SKM-1 treated with dmso at 0.1 percent for 144 hours (cell line): Measurements from ENCODE around the gene SYTL2.
"Not testable (repeated sequence)": the region's sequence is repeated elsewhere in the genome, so short reads cannot be mapped to it uniquely, and the experiment has no call there.

Source experiments
- DNase-seq: peaks from one replicate; lab custom pipeline; 2025; ENCODE audit not compliant: unreplicated experiment; lab: John Stamatoyannopoulos, UW

The SYTL2 gene

DNA sequence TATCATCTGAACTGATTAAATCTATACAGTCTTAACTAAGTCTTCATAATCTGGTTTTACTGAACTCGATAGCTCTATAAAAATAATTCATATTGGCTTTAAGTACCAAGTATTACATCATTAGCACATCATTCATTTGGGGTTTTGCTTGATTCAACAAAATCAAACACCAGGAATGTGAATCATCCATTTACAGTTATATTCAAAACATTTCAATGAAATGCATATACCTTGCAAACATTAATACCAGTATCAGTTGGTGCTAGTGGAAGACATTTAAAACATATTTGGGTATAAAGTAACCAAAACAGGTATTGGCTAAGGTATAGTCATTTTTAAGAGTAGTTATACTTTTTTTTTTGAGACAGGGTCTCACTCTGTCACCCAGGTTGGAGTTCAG, 112.7 kb downstream of the SYTL2 start:
- DNase-seq: no peak

GRCh38 chr11:85697747-85698146, 113.2 kb downstream of the SYTL2 start:
- no peak for DNase-seq

- no peak for DNase-seq
These were observed 115.4 kb downstream of the SYTL2 start for GRCh38 chr11:85695546-85695945.

DNA sequence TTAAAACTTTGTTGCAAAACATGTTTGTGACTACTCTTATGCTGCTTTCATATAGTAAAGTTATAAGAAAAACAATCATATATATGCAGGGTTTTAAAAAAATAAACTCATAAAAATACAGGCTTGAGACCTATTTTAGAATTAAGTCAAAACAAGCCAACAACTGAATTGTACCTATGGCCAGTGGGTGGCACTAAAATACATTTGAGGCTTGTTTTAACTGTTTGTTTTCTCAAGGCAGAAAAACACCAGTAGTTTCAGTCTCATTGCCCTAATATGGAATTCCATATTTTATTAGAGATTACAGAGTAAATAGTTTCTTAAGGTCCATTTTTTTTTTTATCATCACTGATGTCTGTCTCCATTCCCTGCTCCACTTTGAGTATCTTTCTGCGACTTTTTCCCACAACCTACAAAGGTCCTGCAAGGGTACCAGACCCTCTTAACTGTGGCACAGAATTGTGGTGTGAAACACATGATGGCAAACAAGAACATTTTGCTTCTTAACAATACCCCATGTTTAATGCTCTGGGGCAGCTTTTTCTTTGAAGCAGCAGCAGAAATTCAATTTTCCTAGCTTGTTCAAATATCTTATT, 116.5 kb downstream of the SYTL2 start:
- DNase-seq: peak; percentile 13

DNA sequence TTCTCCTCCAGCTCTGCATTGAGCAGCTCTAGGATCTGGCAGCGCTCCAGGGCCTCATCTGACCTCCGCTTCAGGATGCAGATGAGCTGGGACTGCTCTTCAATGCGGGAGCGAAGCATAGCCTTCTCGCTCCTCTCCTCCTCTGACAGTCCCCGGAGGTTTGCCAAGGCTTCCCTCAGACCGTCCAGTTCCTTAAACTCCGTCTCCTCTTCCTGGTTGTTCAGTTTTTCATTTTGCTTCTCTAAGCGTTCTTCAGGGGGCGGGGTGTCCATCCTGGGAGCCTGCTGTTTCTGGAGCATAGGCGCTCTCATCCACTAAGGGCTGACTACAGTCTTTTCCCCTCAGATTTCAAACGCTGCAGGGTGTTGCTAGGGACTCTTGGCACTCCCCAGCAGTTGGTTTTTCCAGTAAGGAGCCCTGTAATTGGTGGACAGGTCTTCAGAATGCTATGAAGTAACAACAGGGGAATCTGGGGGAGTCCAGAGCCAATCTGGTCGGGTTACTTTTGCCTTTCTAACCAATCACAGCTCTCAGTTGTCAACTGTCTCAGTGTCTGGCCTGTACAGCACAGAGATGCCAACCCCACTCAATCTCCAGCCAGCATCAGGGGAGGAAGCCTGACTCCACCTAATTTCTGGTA, 125.0 kb downstream of the SYTL2 start, which contains the start of gene CCDC89:
Gene CCDC89, minus strand, starts transcription at position 376 of the 640 bp plus-strand sequence. Its CDS starts 65 bp downstream, at position 311.
- DNase-seq: no peak

GRCh38 chr11:85685125-85685819, 125.7 kb downstream of the SYTL2 start:
- DNase-seq: no peak

DNA sequence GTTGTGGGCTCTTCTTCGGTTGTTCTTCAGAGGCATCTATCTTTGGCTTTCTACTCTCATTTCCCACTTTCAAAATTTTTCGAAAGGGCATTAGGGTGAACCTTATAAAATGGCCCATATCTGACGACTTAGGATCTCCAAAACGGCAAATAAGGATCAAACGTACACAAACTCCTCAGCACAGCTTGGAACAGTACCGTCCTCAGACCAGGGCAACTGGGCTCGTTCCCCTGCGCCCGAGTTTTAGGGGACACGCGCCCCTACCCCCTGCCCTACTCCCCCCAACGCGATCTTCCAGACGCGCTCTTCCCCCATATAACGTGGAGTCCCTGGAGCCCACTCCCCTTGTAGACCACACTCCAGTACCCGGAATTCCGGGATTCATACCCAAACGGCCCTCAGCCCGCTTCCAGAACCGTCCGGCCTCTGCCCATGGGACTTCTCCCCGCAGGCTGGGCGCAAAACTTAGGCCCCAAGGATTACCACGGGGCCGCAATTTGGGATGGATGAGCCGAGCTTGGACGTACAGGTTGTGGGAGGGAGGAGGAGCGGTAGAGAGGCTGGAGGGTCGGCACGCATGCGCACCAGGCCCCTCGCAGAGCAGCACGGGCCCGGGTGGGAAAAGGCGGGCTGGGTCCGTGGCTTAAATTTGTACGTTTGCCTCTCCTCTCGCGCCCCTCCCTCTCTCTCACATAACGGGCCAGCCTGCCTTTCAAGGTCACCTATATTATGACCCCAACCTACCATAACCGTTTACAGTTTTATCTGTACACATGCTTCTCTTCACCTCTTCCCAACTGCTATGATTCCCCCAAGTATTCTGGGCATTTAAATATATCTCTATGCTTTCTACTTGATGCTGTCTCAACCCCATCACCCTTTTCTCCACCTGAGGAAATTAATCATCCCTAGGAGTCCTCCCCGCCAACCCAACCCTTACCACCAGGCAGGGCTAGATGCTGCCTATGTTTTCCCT, 128.3 kb downstream of the SYTL2 start:
- no peak for DNase-seq

- DNase-seq: no peak
These were observed 130.0 kb downstream of the SYTL2 start for GRCh38 chr11:85680897-85681296.

- DNase-seq: no peak
These were observed 131.4 kb downstream of the SYTL2 start for GRCh38 chr11:85679576-85679975.

- no peak for DNase-seq
These were observed 137.5 kb downstream of the SYTL2 start for GRCh38 chr11:85673393-85673792.

DNA sequence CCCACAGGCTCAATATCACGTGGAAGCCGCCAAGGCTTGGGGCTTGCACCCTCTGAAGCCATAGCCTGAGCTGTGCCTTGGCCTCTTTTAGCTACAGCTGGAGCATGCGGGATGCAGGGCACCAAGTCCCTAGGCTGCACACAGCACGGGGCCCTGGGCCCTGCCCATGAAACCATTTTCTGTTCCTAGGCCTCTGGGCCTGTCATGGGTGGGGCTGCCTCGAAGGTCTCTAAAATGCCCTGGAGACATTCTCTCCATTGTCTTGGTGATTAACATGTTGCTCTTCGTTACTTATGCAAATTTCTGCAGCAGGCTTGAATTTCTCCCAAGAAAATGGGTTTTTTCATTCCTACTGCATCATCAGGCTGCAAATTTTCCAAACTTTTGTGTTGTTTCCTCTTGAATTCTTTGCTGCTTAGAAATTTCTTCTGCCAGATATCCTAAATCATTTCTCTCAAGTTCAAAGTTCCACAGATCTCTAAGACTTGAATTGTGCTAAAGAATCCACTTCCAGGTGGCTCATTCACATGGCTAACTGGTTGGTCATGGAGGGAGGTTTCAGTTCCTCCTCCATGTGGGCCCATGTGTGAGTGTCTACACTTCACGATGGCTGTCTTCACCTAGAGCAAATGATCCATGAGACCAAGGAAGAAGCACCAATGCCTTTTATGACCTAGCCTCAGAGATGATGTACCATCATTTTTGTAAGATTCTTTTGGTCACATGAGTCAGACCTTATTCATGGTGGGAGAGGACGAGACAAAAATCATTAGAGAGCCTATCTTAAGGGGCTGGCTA, 138.6 kb downstream of the SYTL2 start:
- DNase-seq: no peak

- not testable (repeated sequence) for DNase-seq
These were observed 139.8 kb downstream of the SYTL2 start for GRCh38 chr11:85670949-85671663.

- DNase-seq: no peak
These were observed 142.8 kb downstream of the SYTL2 start for GRCh38 chr11:85668157-85668556.

DNA sequence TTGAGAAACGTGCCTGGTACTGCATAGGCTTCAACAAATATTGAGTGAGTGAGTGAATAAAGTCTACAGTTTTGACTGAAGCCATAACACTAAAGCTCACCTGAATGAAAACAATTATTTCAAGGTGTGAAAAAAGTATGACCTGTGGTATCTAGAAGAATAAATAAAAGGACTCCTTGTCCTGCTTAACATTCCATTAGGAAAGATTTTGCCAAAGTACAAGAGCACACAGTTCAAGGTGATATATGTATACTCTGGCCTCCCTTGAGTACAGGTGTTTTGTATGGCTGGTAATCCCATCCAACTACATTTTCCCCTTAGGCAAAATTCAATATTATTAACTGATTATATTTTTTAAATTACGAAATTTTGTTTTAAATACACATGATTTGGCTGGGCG, 144.3 kb downstream of the SYTL2 start:
- DNase-seq: no peak

GRCh38 chr11:85665733-85666132, 145.2 kb downstream of the SYTL2 start:
- no peak for DNase-seq

DNA sequence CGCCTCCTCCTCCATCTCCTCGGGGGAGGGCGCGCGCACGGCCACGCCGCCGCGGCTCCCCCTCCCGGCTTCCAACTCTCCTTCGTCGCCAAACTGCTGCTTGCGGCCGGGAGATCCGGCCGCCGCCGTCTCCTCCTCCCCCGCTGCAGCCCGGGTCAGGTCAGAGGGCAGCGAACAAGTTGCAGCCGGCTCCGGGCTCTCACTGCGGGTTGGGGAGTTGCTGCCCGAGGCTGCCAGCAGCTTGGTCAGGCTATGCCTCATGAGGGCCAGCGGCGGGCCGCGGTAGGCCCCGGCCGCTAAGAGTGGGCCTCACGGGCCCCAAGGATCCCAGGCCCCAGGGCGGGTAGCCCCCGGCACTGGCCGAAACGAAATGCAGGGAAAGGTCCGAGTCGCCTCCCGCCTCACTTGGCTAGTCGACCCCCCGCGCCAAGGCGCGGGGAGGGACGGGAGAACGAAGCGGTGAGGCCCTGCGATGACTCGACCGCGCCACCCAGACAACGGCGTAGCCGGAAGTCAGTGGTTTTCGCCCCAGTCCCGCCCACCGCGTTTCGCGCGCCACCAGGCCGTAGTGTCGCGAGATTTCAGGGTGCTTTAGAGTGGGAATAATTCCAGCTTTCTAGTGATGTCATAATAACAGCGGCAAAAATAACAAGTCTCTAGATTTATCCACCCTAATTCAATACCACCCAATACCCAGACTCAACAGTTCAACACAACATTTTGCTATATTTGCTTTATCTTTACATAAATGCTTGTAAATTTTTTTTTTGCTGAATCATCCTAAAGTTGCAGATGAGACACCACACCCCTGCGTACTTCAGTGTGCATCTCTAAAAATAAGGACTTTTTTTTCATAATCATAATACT, 146.1 kb downstream of the SYTL2 start, which contains the start of gene CREBZF:
Gene CREBZF, minus strand, starts transcription at position 515 of the 867 bp plus-strand sequence. Its CDS starts 254 bp downstream, at position 261.
- peak; percentile 92 for DNase-seq

DNA sequence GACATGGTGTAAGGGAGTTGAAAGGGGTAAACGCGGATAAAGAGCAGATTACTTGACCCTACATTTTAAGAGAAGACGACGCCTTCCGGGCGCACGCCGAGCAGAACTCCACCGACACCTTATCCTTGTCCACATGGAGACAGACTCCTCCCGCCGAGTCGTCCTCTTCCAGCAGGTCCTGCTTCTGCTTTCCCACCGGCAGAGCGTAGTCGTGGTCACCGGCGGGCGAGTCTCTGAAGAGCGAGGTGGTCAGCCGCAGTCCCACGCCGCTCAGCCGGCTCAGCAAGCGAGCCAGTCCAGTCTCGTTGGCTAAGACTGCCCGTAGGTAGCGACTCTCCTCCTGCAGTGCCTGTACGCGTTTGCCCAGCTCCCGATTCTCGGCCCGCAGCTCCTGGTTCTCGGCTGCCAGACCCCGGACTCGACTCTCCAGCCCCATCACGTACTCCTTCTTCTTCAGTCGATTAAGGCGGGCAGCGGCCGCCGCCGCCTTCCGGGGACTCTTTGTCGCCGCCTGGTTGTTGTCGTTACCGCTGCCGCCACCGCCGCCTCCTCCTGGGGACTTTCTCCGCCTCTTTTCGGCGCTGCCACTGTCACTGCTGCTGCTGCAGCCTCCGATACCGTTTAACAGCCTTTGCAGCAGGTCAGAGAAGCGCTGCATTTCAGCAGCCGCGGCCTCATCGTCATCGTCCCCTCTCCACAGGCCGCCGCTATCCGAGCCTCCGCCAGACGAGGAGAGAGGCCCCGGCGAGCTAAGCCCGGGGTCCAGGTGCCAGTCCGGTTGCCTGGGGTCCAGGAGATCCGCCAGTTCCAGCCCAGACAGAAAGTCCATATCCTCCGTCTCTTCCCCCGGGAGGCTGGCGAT, 147.0 kb downstream of the SYTL2 start:
- DNase-seq: peak; percentile 64
